ENCODE results near the gene GPR173.

GPR173 gene

DNA sequence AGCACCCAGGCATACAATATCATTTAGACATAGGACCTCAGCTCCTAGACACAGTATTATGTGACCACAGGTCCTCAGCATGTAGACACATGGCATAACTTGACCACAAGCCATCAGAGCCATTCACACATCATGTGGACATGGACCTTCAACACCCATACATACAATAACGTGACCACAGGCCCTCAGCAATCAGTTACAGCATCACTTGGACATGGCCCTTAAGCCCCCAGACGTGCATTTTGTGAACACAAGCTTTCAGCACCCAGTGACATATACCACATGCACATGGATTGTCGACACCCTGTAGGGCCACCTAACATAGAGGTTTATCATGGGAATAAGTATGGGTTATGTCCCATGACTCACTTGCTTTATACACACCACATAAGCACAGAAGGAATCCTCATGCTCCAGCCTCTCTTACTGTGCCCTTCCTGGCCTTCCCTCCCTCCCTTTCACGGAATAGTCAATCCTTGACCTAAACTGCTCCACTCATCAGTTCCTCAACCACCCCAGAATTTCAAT lies 35.5 kb downstream of the GPR173 start:
- H3K4me3 ChIP-seq (ENCODE audit: low read depth, low read length) = no peak overlapping the region
- H3K4me1 ChIP-seq (ENCODE audit: control insufficient read depth, insufficient read depth, low read length) = peaks cover 3% of the 10 kb centered on the region; the same call in 1 of the 2 replicates
- peaks cover 15 to 48% of the 10 kb centered on the region in 2 experiments for H3K36me3 ChIP-seq (ENCODE audit: control insufficient read depth in 2 of 2, insufficient read depth in 1 of 2, low read length in 2 of 2)
- CTCF ChIA-PET = interaction anchor here (0.8 kb wide), 1 partner anchor 12 kb away, joined by 3 read pairs; no protein-coding TSS in a partner anchor
- H3K27ac ChIP-seq (ENCODE audit: extremely low read depth, low read depth, low read length) = no peak overlapping the region; the same call in 1 of the 2 replicates
- POLR2A ChIA-PET = no interaction called here
- no peak for TF ChIP-seq ZBTB7A (tag by site-specific recombination; IDR thresholded peaks at IDR 0.05; ENCODE audit: low read depth)
- no peak for TF ChIP-seq ZXDB (tag by site-specific recombination; IDR thresholded peaks at IDR 0.05)
- no peak for TF ChIP-seq GLIS2 (tag by site-specific recombination; IDR thresholded peaks at IDR 0.05)
- TF ChIP-seq ZBTB8A (tag by site-specific recombination; IDR thresholded peaks at IDR 0.05) = no peak
- no peak for TF ChIP-seq ZNF501 (tag by site-specific recombination; IDR thresholded peaks at IDR 0.05)
- no peak for TF ChIP-seq ZFP3 (tag by site-specific recombination; IDR thresholded peaks at IDR 0.05; ENCODE audit: low read depth)
- no peak for TF ChIP-seq ZNF24 (tag by site-specific recombination; IDR thresholded peaks at IDR 0.05)
- TF ChIP-seq TRIM28 (IDR thresholded peaks at IDR 0.05; ENCODE audit: borderline replicate concordance, low read length) = no peak
- no peak for TF ChIP-seq ZNF704 (tag by site-specific recombination; IDR thresholded peaks at IDR 0.05)
- TF ChIP-seq ZBTB6 (tag by site-specific recombination; IDR thresholded peaks at IDR 0.05) = no peak
- no peak for TF ChIP-seq REPIN1 (tag by site-specific recombination; IDR thresholded peaks at IDR 0.05; ENCODE audit: low read depth)
- no peak for TF ChIP-seq ZNF19 (tag by site-specific recombination; IDR thresholded peaks at IDR 0.05; ENCODE audit: low read depth)
- TF ChIP-seq ELK4 (IDR thresholded peaks at IDR 0.05; ENCODE audit: borderline replicate concordance, low read depth, low read length) = no peak
- no peak for TF ChIP-seq ZNF416 (tag by site-specific recombination; IDR thresholded peaks at IDR 0.05)
- TF ChIP-seq KLF1 (tag by site-specific recombination; IDR thresholded peaks at IDR 0.05) = no peak
- no peaks in the 10 kb centered on the region for H3K9me3 ChIP-seq (ENCODE audit: control insufficient read depth, insufficient read depth, low read depth, low read length)

DNA sequence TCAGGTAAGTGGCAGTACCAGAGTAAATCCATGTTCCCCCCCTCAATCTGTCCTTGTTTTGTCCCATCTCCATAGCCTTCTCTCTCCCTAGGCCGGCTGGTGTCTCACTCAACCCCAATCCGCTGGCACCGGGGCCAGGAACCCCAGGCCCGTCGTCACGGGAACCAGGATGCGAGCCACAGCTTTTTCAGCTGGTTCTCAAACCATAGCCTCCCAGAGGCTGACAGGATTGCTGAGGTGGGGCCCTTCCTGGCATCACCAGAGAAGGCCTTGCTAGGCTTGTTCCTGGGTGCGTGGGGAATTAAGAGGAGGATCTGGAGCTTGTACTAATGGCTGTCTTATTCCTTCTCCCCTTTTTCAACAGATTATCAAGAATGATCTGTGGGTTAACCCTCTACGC lies 36.3 kb downstream of the GPR173 start:
- TF ChIP-seq ZBTB20 (tag by site-specific recombination; IDR thresholded peaks at IDR 0.05) (peak; percentile 52), EGR2 (tag by site-specific recombination; IDR thresholded peaks at IDR 0.05; ENCODE audit: low read depth) (no peak)
- no peaks in the 10 kb centered on the region for H3K9me3 ChIP-seq (ENCODE audit: control insufficient read depth, insufficient read depth, low read depth, low read length)
- POLR2A ChIA-PET = no interaction called here
- no peak overlapping the region for H3K4me3 ChIP-seq (ENCODE audit: low read depth, low read length)
- no peak overlapping the region for H3K27ac ChIP-seq (ENCODE audit: extremely low read depth, low read depth, low read length)
- peaks cover 15 to 48% of the 10 kb centered on the region in 2 experiments for H3K36me3 ChIP-seq (ENCODE audit: control insufficient read depth in 2 of 2, insufficient read depth in 1 of 2, low read length in 2 of 2)
- CTCF ChIA-PET = no interaction called here
- peaks cover 3% of the 10 kb centered on the region; the same call in 1 of the 2 replicates for H3K4me1 ChIP-seq (ENCODE audit: control insufficient read depth, insufficient read depth, low read length)

DNA sequence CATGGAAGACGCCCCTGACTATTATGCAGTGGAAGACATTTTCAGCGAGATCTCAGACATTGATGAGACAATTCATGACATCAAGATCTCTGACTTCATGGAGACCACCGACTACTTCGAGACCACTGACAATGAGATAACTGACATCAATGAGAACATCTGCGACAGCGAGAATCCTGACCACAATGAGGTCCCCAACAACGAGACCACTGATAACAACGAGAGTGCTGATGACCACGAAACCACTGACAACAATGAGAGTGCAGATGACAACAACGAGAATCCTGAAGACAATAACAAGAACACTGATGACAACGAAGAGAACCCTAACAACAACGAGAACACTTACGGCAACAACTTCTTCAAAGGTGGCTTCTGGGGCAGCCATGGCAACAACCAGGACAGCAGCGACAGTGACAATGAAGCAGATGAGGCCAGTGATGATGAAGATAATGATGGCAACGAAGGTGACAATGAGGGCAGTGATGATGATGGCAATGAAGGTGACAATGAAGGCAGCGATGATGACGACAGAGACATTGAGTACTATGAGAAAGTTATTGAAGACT lies 37.2 kb downstream of the GPR173 start:
- H3K4me3 ChIP-seq (ENCODE audit: low read depth, low read length) = no peak overlapping the region
- no peak for TF ChIP-seq ZNF394 (tag by site-specific recombination; IDR thresholded peaks at IDR 0.05; ENCODE audit: borderline replicate concordance)
- ChIA-PET POLR2A (no interaction called here), CTCF (no interaction called here)
- H3K4me1 ChIP-seq (ENCODE audit: control insufficient read depth, insufficient read depth, low read length) = peaks cover 2% of the 10 kb centered on the region; the same call in 1 of the 2 replicates
- peak overlapping the region; percentile 38; the same call in 1 of the 2 replicates for H3K27ac ChIP-seq (ENCODE audit: extremely low read depth, low read depth, low read length)
- peaks cover 15 to 48% of the 10 kb centered on the region in 2 experiments for H3K36me3 ChIP-seq (ENCODE audit: control insufficient read depth in 2 of 2, insufficient read depth in 1 of 2, low read length in 2 of 2)
- H3K9me3 ChIP-seq (ENCODE audit: control insufficient read depth, insufficient read depth, low read depth, low read length) = no peaks in the 10 kb centered on the region
